ENCODE results near the gene SHISA5.

DNA sequence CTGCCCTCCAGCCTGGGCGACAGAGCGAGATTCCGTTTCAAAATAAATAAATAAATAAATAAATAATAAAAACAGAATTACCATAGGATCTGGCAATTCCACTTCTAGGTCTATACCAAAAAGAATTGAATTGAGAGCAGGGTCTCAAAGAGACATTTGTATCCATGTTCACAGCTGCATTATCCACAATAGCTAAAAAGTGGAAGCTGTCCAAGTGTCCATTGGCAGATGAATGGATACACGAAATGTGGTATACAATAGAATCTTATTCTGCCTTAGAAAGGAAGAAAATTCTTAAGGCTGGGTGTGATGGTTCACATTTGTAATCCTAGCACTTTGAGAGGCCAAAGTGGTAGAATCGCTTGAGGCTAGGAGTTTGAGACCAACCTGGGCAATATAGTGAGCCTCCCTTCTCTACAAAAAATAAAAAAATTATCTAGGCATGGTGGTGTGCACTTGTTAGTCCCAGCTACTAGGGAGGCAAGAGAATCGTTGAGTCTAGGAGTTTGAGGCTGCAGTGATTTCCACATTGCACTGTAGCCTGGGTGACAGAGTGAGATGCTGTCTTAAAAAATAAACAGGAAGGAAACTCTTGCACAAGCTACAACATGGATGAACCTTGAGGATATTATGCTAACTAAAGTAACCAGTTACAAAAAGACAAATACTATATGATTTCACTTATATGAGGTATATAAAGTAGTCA lies 28.4 kb upstream of the SHISA5 start:
- TF ChIP-seq TAF7 (optimal IDR thresholded peaks at IDR 0.05; ENCODE audit: borderline replicate concordance, low read depth, low read length) = no peak
- TF ChIP-seq JUND (IDR thresholded peaks at IDR 0.05; ENCODE audit: low read length) = no peak
- TF ChIP-seq, protein P1, sequence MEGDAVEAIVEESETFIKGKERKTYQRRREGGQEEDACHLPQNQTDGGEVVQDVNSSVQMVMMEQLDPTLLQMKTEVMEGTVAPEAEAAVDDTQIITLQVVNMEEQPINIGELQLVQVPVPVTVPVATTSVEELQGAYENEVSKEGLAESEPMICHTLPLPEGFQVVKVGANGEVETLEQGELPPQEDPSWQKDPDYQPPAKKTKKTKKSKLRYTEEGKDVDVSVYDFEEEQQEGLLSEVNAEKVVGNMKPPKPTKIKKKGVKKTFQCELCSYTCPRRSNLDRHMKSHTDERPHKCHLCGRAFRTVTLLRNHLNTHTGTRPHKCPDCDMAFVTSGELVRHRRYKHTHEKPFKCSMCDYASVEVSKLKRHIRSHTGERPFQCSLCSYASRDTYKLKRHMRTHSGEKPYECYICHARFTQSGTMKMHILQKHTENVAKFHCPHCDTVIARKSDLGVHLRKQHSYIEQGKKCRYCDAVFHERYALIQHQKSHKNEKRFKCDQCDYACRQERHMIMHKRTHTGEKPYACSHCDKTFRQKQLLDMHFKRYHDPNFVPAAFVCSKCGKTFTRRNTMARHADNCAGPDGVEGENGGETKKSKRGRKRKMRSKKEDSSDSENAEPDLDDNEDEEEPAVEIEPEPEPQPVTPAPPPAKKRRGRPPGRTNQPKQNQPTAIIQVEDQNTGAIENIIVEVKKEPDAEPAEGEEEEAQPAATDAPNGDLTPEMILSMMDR (IDR thresholded peaks at IDR 0.05; ENCODE audit: control extremely low read depth in 1 of 3, insufficient read depth in 1 of 3, low read depth in 1 of 3, low read length in 3 of 3) = no peak
- no peak for TF ChIP-seq YY1 (IDR thresholded peaks at IDR 0.05; ENCODE audit: low read depth, low read length)
- no peak for TF ChIP-seq TEAD4 (IDR thresholded peaks at IDR 0.05; ENCODE audit: low read depth, low read length)
- TF ChIP-seq POLR2AphosphoS5 (IDR thresholded peaks at IDR 0.05; ENCODE audit: low read depth, low read length) = no peak
- TF ChIP-seq ASH2L (IDR thresholded peaks at IDR 0.05; ENCODE audit: low read length) = no peak
- TF ChIP-seq SIN3A (conservative IDR thresholded peaks at IDR 0.05 in 1 of 2, IDR thresholded peaks at IDR 0.05 in 1 of 2; ENCODE audit: low read depth in 1 of 2, low read length in 2 of 2) = no peak
- TF ChIP-seq ATF3 (IDR thresholded peaks at IDR 0.05; ENCODE audit: insufficient read depth, low read depth, low read length) = no peak
- TF ChIP-seq MAFK (IDR thresholded peaks at IDR 0.05; ENCODE audit: low read depth, low read length) = no peak
- no peak for TF ChIP-seq SP2 (IDR thresholded peaks at IDR 0.05; ENCODE audit: low read length)

Data from H1 (cell line).